NCI-H748 treated with DMSO at 0.1 percent for 48 hours (cell line): ENCODE results near the gene FGD5.

Experiments
- DNase-seq: peaks from one replicate; lab custom pipeline; 2025; lab: John Stamatoyannopoulos, UW

Gene FGD5

GRCh38 chr3:14852717-14853116 is 34.0 kb downstream of the FGD5 start:
- no peak for DNase-seq

- no peak for DNase-seq
Measured at GRCh38 chr3:14853271-14853951, 34.6 kb downstream of the FGD5 start.

DNA sequence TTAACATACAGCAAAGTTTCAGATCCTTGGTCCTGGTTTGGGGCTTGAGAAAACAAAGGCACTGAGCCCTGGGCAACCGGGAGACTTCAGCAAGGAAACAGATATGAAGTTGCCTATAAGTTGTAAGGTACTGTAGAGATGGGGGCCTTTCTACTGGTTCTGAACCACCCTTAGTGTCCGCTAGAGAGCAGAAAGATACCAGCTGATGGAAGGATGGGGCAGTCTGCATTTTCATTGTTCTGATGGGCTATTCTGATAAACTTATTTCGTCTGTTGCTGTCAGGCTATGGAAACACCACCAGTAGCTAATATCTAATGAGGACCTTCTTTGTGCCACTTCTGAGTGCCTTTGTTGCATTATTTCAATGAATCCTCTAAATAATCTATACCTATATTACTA is 38.7 kb downstream of the FGD5 start:
- no peak for DNase-seq

DNA sequence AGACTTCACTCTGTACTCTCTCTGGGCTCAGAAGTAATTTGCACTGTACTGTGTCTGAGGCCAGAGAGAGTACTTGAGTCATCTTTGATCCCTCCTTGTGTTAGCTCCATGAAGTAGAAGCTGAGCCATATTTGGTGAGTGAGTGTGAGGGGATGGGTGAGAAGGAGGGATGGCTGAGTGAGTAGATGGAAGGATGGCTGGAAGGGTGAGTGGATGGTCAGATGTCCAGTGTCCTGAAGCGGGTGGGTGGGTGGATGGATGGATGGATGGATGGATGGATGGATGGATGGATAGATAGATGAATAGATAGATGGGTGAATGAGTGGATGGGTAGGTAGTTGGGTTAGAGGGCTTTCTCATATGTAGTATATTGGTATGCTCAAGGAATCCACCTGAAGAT is 39.3 kb downstream of the FGD5 start:
- DNase-seq, result no peak

GRCh38 chr3:14859880-14860279 is 41.1 kb downstream of the FGD5 start:
- DNase-seq, result no peak

DNA sequence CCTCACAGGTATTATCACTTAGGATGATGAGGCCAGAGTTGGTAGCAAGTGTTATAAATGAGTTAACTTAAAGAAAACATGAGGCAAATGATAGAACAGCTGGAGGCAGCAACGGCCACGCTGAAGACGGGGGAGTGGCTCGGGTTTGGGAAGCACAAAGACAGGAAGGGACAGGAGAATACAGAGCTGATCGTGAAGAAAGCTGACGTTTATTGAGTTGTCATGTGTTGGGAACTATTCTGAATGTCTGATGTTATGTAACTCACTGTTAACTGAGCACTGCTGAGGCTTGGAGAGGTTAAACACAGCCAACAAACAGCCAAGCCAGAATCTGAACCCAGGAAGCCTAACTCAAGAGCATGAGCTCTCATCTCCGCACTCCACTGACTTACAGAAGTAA is 42.3 kb downstream of the FGD5 start:
- DNase-seq, result no peak

GRCh38 chr3:14861446-14862302 is 42.9 kb downstream of the FGD5 start:
- no peak for DNase-seq

- no peak for DNase-seq
Measured at GRCh38 chr3:14862303-14862660, 43.5 kb downstream of the FGD5 start.

GRCh38 chr3:14862661-14863230 is 44.0 kb downstream of the FGD5 start:
- no peak for DNase-seq

DNA sequence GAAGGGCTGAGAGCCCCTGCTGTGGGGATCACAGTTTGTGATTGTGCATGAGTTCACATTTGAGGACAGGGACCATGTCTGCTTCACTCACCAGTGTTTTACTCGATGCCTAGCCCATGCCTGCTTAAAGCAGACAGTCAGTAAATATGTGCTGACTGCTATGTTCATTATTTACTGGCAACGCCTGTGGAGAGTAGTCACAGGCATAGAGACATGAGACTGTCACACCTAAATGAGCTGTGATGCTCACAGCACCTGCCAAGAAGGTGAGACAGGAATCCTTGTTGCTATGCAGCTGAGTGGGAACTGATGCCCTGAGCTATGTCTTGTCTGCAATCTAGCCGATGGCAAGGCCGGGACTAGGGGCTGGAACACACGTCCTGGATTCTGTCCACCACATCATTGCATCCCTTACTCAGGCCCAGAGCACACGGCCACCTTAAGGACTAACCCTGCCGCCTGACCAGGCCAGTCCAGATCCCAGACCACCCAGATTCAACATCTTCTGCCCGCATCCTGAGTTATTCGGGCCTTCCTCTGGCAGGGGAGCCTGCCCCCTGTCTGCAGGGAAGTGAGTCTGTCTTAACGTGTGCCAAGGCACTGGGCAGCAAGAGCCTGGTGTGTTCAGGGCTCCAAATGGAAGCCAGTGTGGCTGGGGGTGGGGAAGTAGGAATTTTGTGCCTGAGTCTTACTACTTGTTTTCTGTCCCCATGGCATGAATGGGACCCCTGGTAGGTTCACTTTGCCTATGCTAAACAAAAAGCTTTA is 44.8 kb downstream of the FGD5 start:
- no peak for DNase-seq

DNA sequence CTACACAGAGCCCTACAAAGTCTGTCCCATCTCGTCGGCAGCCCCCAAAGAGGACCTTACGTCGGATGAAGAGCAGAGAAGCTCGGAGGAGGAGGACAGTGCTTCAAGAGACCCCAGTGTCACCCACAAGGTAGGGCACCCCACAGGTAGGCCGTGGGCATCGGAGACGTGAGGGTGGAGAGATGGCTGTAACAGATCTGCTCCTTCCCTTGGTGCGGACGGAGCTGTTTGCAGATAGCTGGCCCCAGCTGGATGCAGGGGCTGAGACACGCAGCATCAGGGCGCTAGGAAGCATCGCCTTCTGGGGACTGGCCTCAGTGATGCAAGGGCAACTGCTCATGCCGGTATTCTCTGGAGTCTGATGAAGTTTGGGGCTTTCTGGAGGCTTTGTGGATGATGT is 45.4 kb downstream of the FGD5 start:
- no peak for DNase-seq

- no peak for DNase-seq
Measured at GRCh38 chr3:14866627-14867026, 47.9 kb downstream of the FGD5 start.

DNA sequence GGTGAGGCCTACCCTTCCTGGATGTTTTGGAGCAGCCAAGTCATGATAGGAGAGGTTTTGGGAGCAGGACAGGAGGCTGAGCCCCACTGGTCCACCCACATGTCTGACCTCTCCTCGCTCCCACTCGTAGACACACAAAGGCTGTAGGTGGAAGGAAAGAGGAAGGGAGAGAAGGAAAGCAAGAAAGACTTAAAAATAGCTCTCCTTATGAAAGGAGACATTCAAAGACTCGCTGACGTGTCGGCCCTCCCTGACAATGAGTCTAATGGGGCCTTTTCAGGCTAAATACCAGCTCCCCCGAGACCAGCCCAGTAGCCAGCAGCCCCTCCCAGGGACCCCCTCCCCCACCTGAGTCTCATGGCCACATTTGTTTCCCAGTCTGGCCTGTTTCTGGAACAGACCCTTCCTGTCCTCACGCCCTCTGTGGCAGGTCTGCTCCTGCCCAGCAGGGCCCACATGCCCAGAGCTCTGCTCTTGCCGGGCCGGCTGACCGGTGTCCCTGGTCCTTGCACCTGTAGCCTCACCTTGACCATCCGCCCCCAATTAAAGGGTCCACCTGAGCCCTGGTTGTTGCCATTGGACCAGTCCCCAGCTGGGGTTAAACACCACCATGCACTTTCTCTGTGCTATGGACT is 49.3 kb downstream of the FGD5 start:
- DNase-seq, result no peak

GRCh38 chr3:14869917-14870782 is 51.4 kb downstream of the FGD5 start:
- no peak for DNase-seq

DNA sequence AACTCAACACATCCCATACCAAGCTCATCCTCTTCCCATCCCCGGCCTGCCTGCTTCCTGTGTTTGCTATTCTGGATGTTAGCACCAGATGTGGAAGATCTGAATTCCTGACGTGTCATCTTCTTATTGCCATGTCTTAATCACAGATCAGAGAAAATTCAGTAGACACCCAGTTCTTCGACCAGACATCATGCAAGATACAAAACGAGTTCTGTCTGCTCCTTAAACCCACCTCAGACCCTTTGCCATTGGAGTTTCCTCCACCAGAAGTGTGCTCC is 52.0 kb downstream of the FGD5 start:
- no peak for DNase-seq

DNA sequence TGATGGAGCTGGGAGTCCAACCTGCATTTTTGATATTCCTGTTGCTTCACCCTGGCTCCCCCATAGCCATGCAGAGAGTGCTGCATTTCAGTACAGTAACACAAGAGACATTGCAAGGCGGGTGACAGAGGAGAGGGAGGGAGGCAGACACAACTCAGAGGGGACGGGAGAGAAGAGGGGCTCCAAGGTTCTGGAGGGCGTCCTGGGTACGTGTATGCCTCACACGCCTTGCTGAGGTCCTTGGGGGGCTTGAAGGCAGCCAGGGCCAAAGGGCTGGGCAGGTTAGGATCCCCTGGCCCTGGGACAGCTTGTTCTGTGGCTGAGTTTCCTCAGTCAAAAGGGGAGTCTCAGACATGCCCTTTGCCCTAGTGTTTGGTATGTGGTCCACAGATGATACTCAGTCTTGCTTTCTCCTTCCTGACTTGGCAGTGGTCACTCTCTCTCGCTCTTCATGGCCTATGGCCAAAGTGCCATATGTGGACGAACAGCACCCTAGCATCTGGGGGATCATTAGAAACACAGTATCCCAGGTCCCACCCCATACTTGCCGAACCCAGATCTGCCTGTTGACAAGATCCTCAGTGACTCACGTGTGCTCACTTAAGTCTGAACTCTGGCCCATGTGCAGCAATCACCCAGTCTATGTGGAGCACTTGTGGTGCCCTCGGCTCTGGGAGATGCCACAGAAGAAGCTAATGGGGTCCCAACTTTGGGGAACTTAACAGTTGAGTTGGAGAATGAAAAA is 52.9 kb downstream of the FGD5 start:
- DNase-seq, result no peak

DNA sequence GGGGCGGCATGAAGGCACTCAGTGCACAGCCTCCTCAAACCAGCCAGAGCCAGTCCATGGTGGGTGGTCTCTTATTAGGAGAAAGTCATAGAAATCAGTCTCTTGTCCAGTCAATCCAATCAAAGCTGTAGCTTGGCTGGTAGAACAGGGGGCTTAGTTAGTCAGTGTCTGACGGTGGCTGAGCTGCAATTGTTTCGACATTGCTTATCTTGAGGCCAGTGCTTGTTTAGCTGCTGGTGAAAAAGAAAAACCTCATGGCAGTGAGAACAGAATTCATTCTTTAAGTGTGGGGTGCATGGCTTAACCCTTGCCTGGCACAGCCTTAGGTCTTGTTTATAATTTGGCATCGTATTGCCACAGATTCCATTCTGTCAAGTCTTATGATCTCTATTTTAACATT is 53.9 kb downstream of the FGD5 start:
- no peak for DNase-seq

- DNase-seq, result no peak
Measured at GRCh38 chr3:14874784-14875183, 56.0 kb downstream of the FGD5 start.

DNA sequence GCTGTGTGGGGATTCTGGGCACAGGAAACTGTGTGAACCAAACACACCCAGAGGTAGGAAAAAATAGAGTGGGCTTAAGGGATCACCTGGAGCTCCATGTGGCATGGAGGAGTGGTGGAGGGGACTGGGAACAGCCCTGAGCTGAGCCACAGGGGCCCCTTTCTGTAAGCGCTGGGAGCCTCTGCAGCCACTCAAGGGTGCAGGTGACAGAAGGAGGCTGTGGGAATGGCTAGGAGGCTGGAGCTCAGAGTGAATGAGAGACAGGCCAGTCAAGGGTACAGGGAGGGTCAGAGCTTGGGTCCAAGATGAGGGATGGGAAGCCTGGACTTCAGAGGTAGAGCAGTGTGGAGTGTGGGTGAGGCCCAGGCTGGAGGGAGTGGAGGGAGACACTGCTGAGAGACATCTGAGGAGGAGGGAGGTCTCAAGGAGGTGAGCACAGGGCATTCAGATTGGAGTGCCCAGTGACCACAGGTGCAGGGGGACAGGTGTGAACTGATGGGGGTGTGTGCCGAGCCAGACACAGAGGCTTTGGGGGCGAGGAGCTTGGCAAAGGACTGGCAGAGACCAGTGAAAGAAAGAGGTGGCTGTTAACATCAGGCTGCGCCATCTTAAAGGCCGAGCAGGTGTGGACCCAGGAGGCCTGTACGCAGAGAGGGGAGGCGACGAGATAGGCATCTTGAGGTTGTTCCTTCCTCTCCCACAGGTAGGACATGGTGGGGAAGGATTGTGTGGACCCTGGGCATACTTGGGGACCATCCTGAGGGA is 56.8 kb downstream of the FGD5 start:
- DNase-seq, result no peak

- DNase-seq, result no peak
Measured at GRCh38 chr3:14876921-14877333, 58.2 kb downstream of the FGD5 start.
